H9 (cell line): Measurements from ENCODE around the gene TLE5. TPM values are rescaled to one million over a fixed set of nuclear protein-coding genes. Genes with fewer than 3 reads are reported as not detected.
A peak's percentile ranks its signal among the peaks of the same experiment; 100 is the strongest.

Experiments used
- DNase-seq: peaks from one replicate; pipeline ENCODE4 v3.0.0-alpha.2; 2017
- H2AFZ ChIP-seq: one replicate; pipeline ENCODE4 v1.6.1; 2013; ENCODE audit warnings: mild to moderate bottlenecking, low read length, control low read depth, moderate library complexity
- H2AK5ac ChIP-seq: 2 replicates; pipeline ENCODE4 v1.6.1; 2013; ENCODE audit warnings: low read length, control low read depth, mixed read lengths; ENCODE audit not compliant: insufficient read length
- H2BK120ac ChIP-seq: one replicate; pipeline ENCODE4 v1.6.1; 2013; ENCODE audit warnings: low read depth, mild to moderate bottlenecking, low read length, control low read depth, inconsistent platforms; ENCODE audit not compliant: poor library complexity, severe bottlenecking
- H2BK12ac ChIP-seq: 2 replicates; pipeline ENCODE4 v1.6.1; 2013; ENCODE audit warnings: low read length, control low read depth, mixed read lengths, low read depth; ENCODE audit not compliant: insufficient read length
- H2BK15ac ChIP-seq: 2 replicates; pipeline ENCODE4 v1.6.1; 2013; ENCODE audit warnings: low read depth, low read length, control low read depth
- H2BK20ac ChIP-seq: one replicate; pipeline ENCODE4 v1.6.1; 2013; ENCODE audit warnings: low read depth, mild to moderate bottlenecking, low read length, control low read depth, inconsistent platforms; ENCODE audit not compliant: poor library complexity, severe bottlenecking
- H2BK5ac ChIP-seq: 2 replicates; pipeline ENCODE4 v1.6.1; 2013; ENCODE audit warnings: low read length, control low read depth, mixed read lengths; ENCODE audit not compliant: insufficient read length
- H3K14ac ChIP-seq: 2 replicates; pipeline ENCODE4 v1.6.1; 2013; ENCODE audit warnings: low read length, control low read depth; ENCODE audit not compliant: insufficient read depth
- H3K18ac ChIP-seq: 2 replicates; pipeline ENCODE4 v1.6.1; 2013; ENCODE audit warnings: low read depth, mild to moderate bottlenecking, mixed read lengths, low read length, control low read depth; ENCODE audit not compliant: insufficient read length
- H3K23ac ChIP-seq: 2 replicates; pipeline ENCODE4 v1.6.1; 2013; ENCODE audit warnings: low read length, control low read depth, mixed read lengths, low read depth; ENCODE audit not compliant: insufficient read length
- H3K23me2 ChIP-seq: 2 replicates; pipeline ENCODE4 v1.6.1; 2013; ENCODE audit warnings: low read depth, mild to moderate bottlenecking, mixed read lengths, low read length, control low read depth; ENCODE audit not compliant: insufficient read length, poor library complexity, severe bottlenecking
- H3K27ac ChIP-seq: 2 replicates; pipeline ENCODE4 v1.5.1; 2013; ENCODE audit warnings: low read length, control low read depth, mixed read lengths, low read depth; ENCODE audit not compliant: insufficient read length
- H3K27me3 ChIP-seq: 2 replicates; pipeline ENCODE4 v1.6.1; 2013; ENCODE audit warnings: low read length, control low read depth, inconsistent platforms; ENCODE audit not compliant: insufficient read depth
- H3K4ac ChIP-seq: 2 replicates; pipeline ENCODE4 v1.6.1; 2013; ENCODE audit warnings: low read depth, mild to moderate bottlenecking, control low read depth, inconsistent platforms, low read length, moderate library complexity
- H3K4me1 ChIP-seq: 2 replicates; pipeline ENCODE4 v1.6.1; 2013; ENCODE audit warnings: low read length, control low read depth, inconsistent platforms; ENCODE audit not compliant: insufficient read depth
- H3K4me2 ChIP-seq: 2 replicates; pipeline ENCODE4 v1.6.1; 2013; ENCODE audit warnings: low read length, control low read depth, mixed read lengths; ENCODE audit not compliant: insufficient read length, insufficient read depth
- H3K56ac ChIP-seq: 2 replicates; pipeline ENCODE4 v1.6.1; 2013; ENCODE audit warnings: low read depth, mild to moderate bottlenecking, mixed read lengths, low read length, control low read depth; ENCODE audit not compliant: insufficient read length
- H3K79me1 ChIP-seq: 2 replicates; pipeline ENCODE4 v1.6.1; 2013; ENCODE audit warnings: low read depth, mild to moderate bottlenecking, moderate library complexity, low read length, control low read depth, inconsistent platforms; ENCODE audit not compliant: insufficient read depth, poor library complexity, severe bottlenecking
- H3K79me2 ChIP-seq: 2 replicates; pipeline ENCODE4 v1.6.1; 2013; ENCODE audit warnings: low read length, control low read depth, inconsistent platforms; ENCODE audit not compliant: insufficient read depth
- H3K9ac ChIP-seq: 2 replicates; pipeline ENCODE4 v1.6.1; 2013; ENCODE audit warnings: low read length, control low read depth, mixed read lengths; ENCODE audit not compliant: insufficient read length; ENCODE audit errors: extremely low read depth
- H3K9me3 ChIP-seq: one replicate; pipeline ENCODE4 v1.6.1; 2013; ENCODE audit warnings: low read depth, low read length, inconsistent platforms; ENCODE audit not compliant: control insufficient read depth
- H3T11ph ChIP-seq: one replicate; pipeline ENCODE4 v1.6.1; 2013; ENCODE audit warnings: mild to moderate bottlenecking, low read length, control low read depth, inconsistent platforms
- H4K20me1 ChIP-seq: one replicate; pipeline ENCODE4 v1.6.1; 2013; ENCODE audit not compliant: control insufficient read depth, insufficient read length, insufficient read depth
- H4K5ac ChIP-seq: 2 replicates; pipeline ENCODE4 v1.6.1; 2013; ENCODE audit warnings: low read depth, mild to moderate bottlenecking, mixed read lengths, low read length, control low read depth; ENCODE audit not compliant: insufficient read length
- H4K8ac ChIP-seq: replicated peaks from 2 replicates; pipeline ENCODE4 v1.6.1; 2013; ENCODE audit warnings: low read length, control low read depth, mixed read lengths, low read depth; ENCODE audit not compliant: insufficient read length
- H4K91ac ChIP-seq: 2 replicates; pipeline ENCODE4 v1.6.1; 2013; ENCODE audit warnings: low read depth, mild to moderate bottlenecking, moderate library complexity, mixed read lengths, low read length, control low read depth; ENCODE audit not compliant: insufficient read length
- H3K27ac Mint-ChIP-seq, 3 experiments: 2 replicates in 2 of 3; 3 replicates in 1 of 3; pipeline ENCODE4 v1.8.0; 2020 to 2021; ENCODE audit warnings: mixed read lengths in 3 of 3, mild to moderate bottlenecking in 1 of 3, moderate library complexity in 1 of 3
- H3K27me3 Mint-ChIP-seq: 2 replicates; pipeline ENCODE4 v1.8.0; 2021; ENCODE audit warnings: low read depth, mild to moderate bottlenecking, moderate library complexity, mixed read lengths
- H3K36me3 Mint-ChIP-seq, 3 experiments: 2 replicates in 2 of 3; 3 replicates in 1 of 3; pipeline ENCODE4 v1.8.0; 2020 to 2021; ENCODE audit warnings: low read depth in 3 of 3, mixed read lengths in 3 of 3; ENCODE audit not compliant: insufficient read depth in 1 of 3
- H3K4me1 Mint-ChIP-seq, 2 experiments: 2 replicates each; pipeline ENCODE4 v1.8.0; 2020; ENCODE audit warnings: mixed read lengths in 2 of 2
- H3K4me3 Mint-ChIP-seq, 2 experiments: 2 replicates in 1 of 2; 3 replicates in 1 of 2; pipeline ENCODE4 v1.8.0; 2020 to 2021; ENCODE audit warnings: mild to moderate bottlenecking in 2 of 2, mixed read lengths in 2 of 2, moderate library complexity in 1 of 2
- H3K9me3 Mint-ChIP-seq, 2 experiments: 2 replicates in 1 of 2; 3 replicates in 1 of 2; pipeline ENCODE4 v1.8.0; 2020; ENCODE audit warnings: mild to moderate bottlenecking in 2 of 2, mixed read lengths in 2 of 2, moderate library complexity in 1 of 2
- CTCF ChIP-seq: fragments of 200-600 bp; sonication (generic); conservative IDR thresholded peaks from 3 replicates; pipeline ENCODE4 v1.8.0; 2021; ENCODE audit warnings: antibody characterized with exemption, mild to moderate bottlenecking
- WGBS: extraction: QIAGEN DNeasy Blood & Tissue Kit; methylation state at CpG from one replicate; pipeline ENCODE4 v1.1.7; 2013; ENCODE audit warnings: missing lambda C conversion rate, low lambda C conversion rate, mixed read lengths; ENCODE audit not compliant: insufficient read length; ENCODE audit errors: extremely low coverage; 5-methylcytosine and 5-hydroxymethylcytosine counted together
- total RNA-seq: library from RNA; stranded (reverse); gene quantifications from 2 replicates; pipeline ENCODE4 v1.2.1, GENCODE V29; 2021

The TLE5 gene
- total RNA-seq, 1 experiment from 2014 or later = 221 TPM

GRCh38 chr19:3075605-3076431 lies 13.5 kb upstream of the TLE5 start:
- no peak overlapping the region for H2AFZ ChIP-seq
- H3K56ac ChIP-seq = no peak overlapping the region
- peak overlapping the region; percentile 55 for H3K4me2 ChIP-seq
- Mint-ChIP-seq H3K36me3 (no peaks in the 10 kb centered on the region), H3K9me3 (peaks cover 0 to 4% of the 10 kb centered on the region in 2 experiments; a peak in 2 of 5 replicates), H3K4me3 (peak overlapping the region; percentile 26 to 72; a peak in 4 of 5 replicates), H3K27ac (no peak overlapping the region; a peak in 1 of 7 replicates), H3K27me3 (peaks cover 23% of the 10 kb centered on the region), H3K4me1 (peaks cover 4 to 8% of the 10 kb centered on the region in 2 experiments; a peak in 3 of 4 replicates)
- no peak overlapping the region for H2AK5ac ChIP-seq
- no peaks in the 10 kb centered on the region for H3K79me2 ChIP-seq
- H4K8ac ChIP-seq = no peak overlapping the region
- no peak overlapping the region for H2BK12ac ChIP-seq
- no peak overlapping the region for H3K4ac ChIP-seq
- WGBS = no CpG with 5 or more reads among the region's 41 CpGs
- no peaks in the 10 kb centered on the region for H3K23me2 ChIP-seq
- H3K9me3 ChIP-seq = no peaks in the 10 kb centered on the region
- H2BK15ac ChIP-seq = no peak overlapping the region
- H2BK5ac ChIP-seq = no peak overlapping the region
- H3K4me1 ChIP-seq = no peaks in the 10 kb centered on the region
- no peak overlapping the region for H2BK120ac ChIP-seq
- H3K79me1 ChIP-seq = no peaks in the 10 kb centered on the region
- no peak overlapping the region for H3K27ac ChIP-seq
- H4K91ac ChIP-seq = no peak overlapping the region
- no peak overlapping the region for H3K23ac ChIP-seq
- H3K14ac ChIP-seq = no peak overlapping the region
- H3K27me3 ChIP-seq = no peaks in the 10 kb centered on the region
- no peaks in the 10 kb centered on the region for H4K20me1 ChIP-seq
- H3K9ac ChIP-seq = no peak overlapping the region
- TF ChIP-seq CTCF = peak; percentile 89
- peak; percentile 67 for DNase-seq
- H3T11ph ChIP-seq = no peak overlapping the region
- no peak overlapping the region for H4K5ac ChIP-seq
- H2BK20ac ChIP-seq = no peak overlapping the region
- no peak overlapping the region for H3K18ac ChIP-seq
